Measurements from ENCODE around the gene FMNL2. TPM values are rescaled to one million over a fixed set of nuclear protein-coding genes. Genes with fewer than 3 reads are reported as not detected.

The FMNL2 gene
- total RNA-seq, 1 experiment from 2014 or later: 50.8 TPM

- DNase-seq (ENCODE audit: low read depth, low spot score): no peak
- in situ Hi-C loops (cut with HindIII; ENCODE audit: low pct_unique_long_range_greater_than_20kb, low sequenced_read_pairs): no loop called here
Measured at GRCh38 chr2:152447897-152448296, 112.9 kb downstream of the FMNL2 start.

GRCh38 chr2:152448606-152449005 is 113.6 kb downstream of the FMNL2 start:
- no peak for DNase-seq (ENCODE audit: low read depth, low spot score)
- in situ Hi-C loops (cut with HindIII; ENCODE audit: low pct_unique_long_range_greater_than_20kb, low sequenced_read_pairs): no loop called here

GRCh38 chr2:152449578-152449977 is 114.6 kb downstream of the FMNL2 start:
- DNase-seq (ENCODE audit: low read depth, low spot score): no peak
- in situ Hi-C loops (cut with HindIII; ENCODE audit: low pct_unique_long_range_greater_than_20kb, low sequenced_read_pairs): no loop called here

- in situ Hi-C loops (cut with HindIII; ENCODE audit: low pct_unique_long_range_greater_than_20kb, low sequenced_read_pairs): no loop called here
- no peak for DNase-seq (ENCODE audit: low read depth, low spot score)
Measured at GRCh38 chr2:152450176-152450575, 115.2 kb downstream of the FMNL2 start.

GRCh38 chr2:152452256-152452973 is 117.4 kb downstream of the FMNL2 start:
- no peak for DNase-seq (ENCODE audit: low read depth, low spot score)
- in situ Hi-C loops (cut with HindIII; ENCODE audit: low pct_unique_long_range_greater_than_20kb, low sequenced_read_pairs): no loop called here

- peak; percentile 85 for DNase-seq (ENCODE audit: low read depth, low spot score)
- in situ Hi-C loops (cut with HindIII; ENCODE audit: low pct_unique_long_range_greater_than_20kb, low sequenced_read_pairs): no loop called here
Measured at GRCh38 chr2:152453129-152453911, 118.3 kb downstream of the FMNL2 start.

- no peak for DNase-seq (ENCODE audit: low read depth, low spot score)
- in situ Hi-C loops (cut with HindIII; ENCODE audit: low pct_unique_long_range_greater_than_20kb, low sequenced_read_pairs): no loop called here
Measured at GRCh38 chr2:152454371-152454770, 119.4 kb downstream of the FMNL2 start.

GRCh38 chr2:152454960-152455359 is 120.0 kb downstream of the FMNL2 start:
- no peak for DNase-seq (ENCODE audit: low read depth, low spot score)
- in situ Hi-C loops (cut with HindIII; ENCODE audit: low pct_unique_long_range_greater_than_20kb, low sequenced_read_pairs): no loop called here

- DNase-seq (ENCODE audit: low read depth, low spot score): no peak
- in situ Hi-C loops (cut with HindIII; ENCODE audit: low pct_unique_long_range_greater_than_20kb, low sequenced_read_pairs): no loop called here
Measured at GRCh38 chr2:152455738-152456137, 120.8 kb downstream of the FMNL2 start.

GRCh38 chr2:152456262-152456661 is 121.3 kb downstream of the FMNL2 start:
- DNase-seq (ENCODE audit: low read depth, low spot score): no peak
- in situ Hi-C loops (cut with HindIII; ENCODE audit: low pct_unique_long_range_greater_than_20kb, low sequenced_read_pairs): no loop called here

GRCh38 chr2:152458441-152458940 is 123.5 kb downstream of the FMNL2 start:
- no peak for DNase-seq (ENCODE audit: low read depth, low spot score)
- in situ Hi-C loops (cut with HindIII; ENCODE audit: low pct_unique_long_range_greater_than_20kb, low sequenced_read_pairs): no loop called here

GRCh38 chr2:152459091-152459490 is 124.1 kb downstream of the FMNL2 start:
- in situ Hi-C loops (cut with HindIII; ENCODE audit: low pct_unique_long_range_greater_than_20kb, low sequenced_read_pairs): no loop called here
- DNase-seq (ENCODE audit: low read depth, low spot score): no peak

GRCh38 chr2:152460567-152460966 is 125.6 kb downstream of the FMNL2 start:
- in situ Hi-C loops (cut with HindIII; ENCODE audit: low pct_unique_long_range_greater_than_20kb, low sequenced_read_pairs): no loop called here
- no peak for DNase-seq (ENCODE audit: low read depth, low spot score)

- DNase-seq (ENCODE audit: low read depth, low spot score): no peak
- in situ Hi-C loops (cut with HindIII; ENCODE audit: low pct_unique_long_range_greater_than_20kb, low sequenced_read_pairs): no loop called here
Measured at GRCh38 chr2:152462120-152462519, 127.1 kb downstream of the FMNL2 start.

GRCh38 chr2:152462779-152463178 is 127.8 kb downstream of the FMNL2 start:
- in situ Hi-C loops (cut with HindIII; ENCODE audit: low pct_unique_long_range_greater_than_20kb, low sequenced_read_pairs): no loop called here
- DNase-seq (ENCODE audit: low read depth, low spot score): peak; percentile 97

- DNase-seq (ENCODE audit: low read depth, low spot score): no peak
- in situ Hi-C loops (cut with HindIII; ENCODE audit: low pct_unique_long_range_greater_than_20kb, low sequenced_read_pairs): no loop called here
Measured at GRCh38 chr2:152464851-152465470, 130.0 kb downstream of the FMNL2 start.

GRCh38 chr2:152465541-152465940 is 130.6 kb downstream of the FMNL2 start:
- in situ Hi-C loops (cut with HindIII; ENCODE audit: low pct_unique_long_range_greater_than_20kb, low sequenced_read_pairs): no loop called here
- no peak for DNase-seq (ENCODE audit: low read depth, low spot score)

GRCh38 chr2:152466041-152466440 is 131.1 kb downstream of the FMNL2 start:
- no peak for DNase-seq (ENCODE audit: low read depth, low spot score)
- in situ Hi-C loops (cut with HindIII; ENCODE audit: low pct_unique_long_range_greater_than_20kb, low sequenced_read_pairs): no loop called here

All from SK-MEL-5 (cell line).